ENCODE data around the gene CRACR2B.

Gene CRACR2B

GRCh38 chr11:870127-870413 is 42.4 kb downstream of the CRACR2B start:
- DNase-seq, result no peak

- DNase-seq, result no peak
Observed at GRCh38 chr11:870418-870817, 42.7 kb downstream of the CRACR2B start.

DNA sequence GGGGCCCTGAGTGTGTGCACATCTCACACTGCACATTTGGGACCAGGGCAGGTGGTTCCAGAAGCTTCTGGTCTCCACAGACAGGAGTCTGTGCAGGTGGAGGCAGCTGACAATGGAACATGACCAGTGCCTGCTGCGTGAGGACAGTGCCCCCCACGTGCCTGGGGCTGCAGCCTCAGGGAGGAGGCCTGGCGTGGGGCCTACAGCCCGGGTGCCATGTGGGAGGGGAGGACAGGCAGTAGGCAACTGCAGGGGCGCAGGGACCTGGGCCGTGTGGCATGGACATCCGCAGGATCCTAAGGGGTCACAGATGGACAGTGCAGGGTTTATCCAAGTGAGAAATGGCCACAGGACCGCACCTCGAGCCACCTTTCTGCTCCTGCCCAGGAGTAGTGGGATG is 43.8 kb downstream of the CRACR2B start:
- no peak for DNase-seq

DNA sequence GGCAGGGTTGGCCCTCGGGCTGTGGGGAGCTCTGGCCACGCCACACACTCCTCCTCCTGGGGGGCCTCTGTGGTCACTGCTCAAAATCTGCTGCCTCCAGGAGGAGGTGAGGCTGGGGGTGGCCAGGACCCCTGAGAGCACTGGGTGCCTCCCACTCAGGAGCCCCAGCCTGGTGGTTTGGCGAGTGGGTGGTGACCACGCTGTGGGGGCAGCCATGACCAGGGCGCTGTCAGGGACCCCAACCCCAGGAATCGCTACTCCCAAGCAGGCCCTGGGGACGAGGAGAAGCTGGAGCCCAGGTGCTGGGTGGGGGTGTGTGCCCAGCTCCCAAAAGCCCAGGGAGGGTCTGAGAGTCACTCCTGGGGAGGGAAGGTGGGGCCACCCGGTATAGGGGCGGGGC is 45.1 kb downstream of the CRACR2B start:
- DNase-seq, result no peak

DNA sequence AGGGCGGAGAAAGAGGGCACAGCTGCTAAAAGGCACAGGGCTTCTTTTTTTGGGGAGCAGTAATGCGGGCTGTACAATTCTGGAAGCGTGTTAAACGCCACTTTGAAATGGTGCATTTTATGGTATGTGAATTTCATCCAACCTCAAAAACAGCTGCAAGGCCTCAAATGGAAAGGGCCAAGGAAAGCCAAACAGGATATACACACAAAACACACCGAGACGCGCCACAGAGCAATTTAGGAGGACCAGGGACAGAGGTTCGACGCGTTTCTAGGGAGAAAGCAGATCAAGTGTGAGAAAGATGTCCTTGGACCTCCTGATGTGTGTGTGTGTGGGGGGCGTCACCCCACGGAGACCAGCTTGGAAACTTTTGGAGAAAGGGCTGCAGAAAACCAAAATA is 46.0 kb downstream of the CRACR2B start:
- no peak for DNase-seq

DNA sequence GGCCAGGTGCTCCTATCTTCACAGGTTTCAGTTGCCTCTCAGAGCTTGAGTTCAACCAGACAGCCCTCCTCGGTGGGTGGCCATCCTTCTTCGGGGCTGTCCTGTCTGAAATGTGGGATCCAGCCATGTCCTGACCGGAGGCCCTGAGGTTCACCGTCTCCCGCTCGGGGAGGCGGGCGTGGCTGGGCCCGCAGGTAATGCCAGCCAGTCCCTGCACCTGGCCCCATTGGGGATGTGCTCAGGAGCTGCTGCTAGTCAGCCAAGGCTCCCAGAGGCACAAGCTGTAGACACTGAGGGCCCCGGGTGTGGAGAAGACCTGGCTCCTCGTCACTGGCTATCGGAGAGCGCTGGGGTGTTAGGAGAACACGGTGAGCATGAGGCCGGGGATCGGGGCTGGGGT is 47.5 kb downstream of the CRACR2B start:
- DNase-seq, result no peak

- DNase-seq, result no peak
Observed at GRCh38 chr11:875769-876301, 48.1 kb downstream of the CRACR2B start.

- DNase-seq, result no peak
Observed at GRCh38 chr11:876545-876944, 48.8 kb downstream of the CRACR2B start.

DNA sequence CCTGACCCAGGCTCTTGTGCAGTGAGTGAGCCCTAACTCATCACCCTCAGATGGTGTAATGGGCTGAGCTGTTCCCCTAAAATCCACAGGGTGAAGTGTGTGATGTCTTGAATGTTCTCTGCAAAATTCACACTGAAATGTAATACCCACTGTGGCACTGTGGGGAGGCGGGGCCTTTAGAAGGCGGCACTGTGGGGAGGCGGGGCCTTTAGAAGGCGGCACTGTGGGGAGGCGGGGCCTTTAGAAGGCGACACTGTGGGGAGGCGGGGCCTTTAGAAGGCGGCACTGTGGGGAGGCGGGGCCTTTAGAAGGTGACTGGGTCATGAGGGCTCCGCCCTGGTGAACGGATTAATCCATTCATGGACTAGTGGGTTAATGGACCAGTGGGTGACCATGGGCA is 49.8 kb downstream of the CRACR2B start:
- DNase-seq, result no peak

DNA sequence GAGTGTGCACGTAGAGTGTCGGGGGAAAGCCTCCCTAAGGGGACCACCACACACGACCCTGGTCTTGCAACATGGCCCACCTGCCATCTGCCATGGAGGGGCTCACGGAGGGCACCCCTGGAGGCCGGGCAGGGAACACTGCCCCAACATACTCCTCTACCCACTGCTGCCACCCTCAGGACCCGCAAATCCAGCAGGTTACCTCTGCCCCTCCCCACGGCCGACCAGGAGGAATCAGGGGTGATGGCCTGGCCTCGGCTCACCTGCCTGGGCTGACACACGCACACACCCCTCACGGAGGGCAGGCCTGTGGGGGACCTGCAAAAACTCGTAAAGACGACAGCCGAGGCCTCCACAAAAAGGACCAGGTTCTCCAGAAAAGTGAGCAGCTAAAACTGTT is 52.7 kb downstream of the CRACR2B start:
- DNase-seq, result no peak
